Measurements from ENCODE around the gene ESPN.

DNA sequence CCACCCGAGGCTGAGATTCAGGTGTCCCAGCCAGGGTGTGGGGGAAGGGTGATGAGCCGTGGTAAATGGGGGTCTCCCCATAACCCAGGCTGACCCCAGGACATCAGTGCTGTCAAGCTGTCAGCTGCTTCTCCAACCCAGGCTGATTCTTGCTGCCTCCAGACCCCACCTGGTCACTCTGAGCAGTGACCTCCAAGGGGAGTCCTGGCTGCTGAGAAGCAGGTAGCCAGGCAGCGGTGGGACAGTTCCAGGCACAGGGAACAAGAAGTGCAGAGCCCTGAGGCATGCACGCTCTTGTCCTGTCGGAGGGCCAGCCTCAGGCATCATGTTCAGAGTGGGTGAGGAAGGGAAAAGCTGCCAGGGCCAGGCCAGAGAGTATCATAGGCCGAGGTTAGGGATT is 1.1 kb downstream of the ESPN start:
- TF ChIP-seq, protein P1, sequence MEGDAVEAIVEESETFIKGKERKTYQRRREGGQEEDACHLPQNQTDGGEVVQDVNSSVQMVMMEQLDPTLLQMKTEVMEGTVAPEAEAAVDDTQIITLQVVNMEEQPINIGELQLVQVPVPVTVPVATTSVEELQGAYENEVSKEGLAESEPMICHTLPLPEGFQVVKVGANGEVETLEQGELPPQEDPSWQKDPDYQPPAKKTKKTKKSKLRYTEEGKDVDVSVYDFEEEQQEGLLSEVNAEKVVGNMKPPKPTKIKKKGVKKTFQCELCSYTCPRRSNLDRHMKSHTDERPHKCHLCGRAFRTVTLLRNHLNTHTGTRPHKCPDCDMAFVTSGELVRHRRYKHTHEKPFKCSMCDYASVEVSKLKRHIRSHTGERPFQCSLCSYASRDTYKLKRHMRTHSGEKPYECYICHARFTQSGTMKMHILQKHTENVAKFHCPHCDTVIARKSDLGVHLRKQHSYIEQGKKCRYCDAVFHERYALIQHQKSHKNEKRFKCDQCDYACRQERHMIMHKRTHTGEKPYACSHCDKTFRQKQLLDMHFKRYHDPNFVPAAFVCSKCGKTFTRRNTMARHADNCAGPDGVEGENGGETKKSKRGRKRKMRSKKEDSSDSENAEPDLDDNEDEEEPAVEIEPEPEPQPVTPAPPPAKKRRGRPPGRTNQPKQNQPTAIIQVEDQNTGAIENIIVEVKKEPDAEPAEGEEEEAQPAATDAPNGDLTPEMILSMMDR (IDR thresholded peaks at IDR 0.05): no peak
- no peak for TF ChIP-seq ZFX (IDR thresholded peaks at IDR 0.05; ENCODE audit: borderline replicate concordance)

All from 22Rv1 (cell line).